HEK293 (cell line): ENCODE results near the gene ASPRV1.

Experiments used
- CTCF ChIA-PET: fragments of 350-600 bp; formaldehyde crosslinking; extraction: SDS; loops from one replicate; lab custom pipeline; 2021; ENCODE audit warnings: antibody characterized with exemption; lab: Yijun Ruan, JAX
- POLR2A ChIA-PET: fragments of 300-600 bp; formaldehyde crosslinking; extraction: SDS; loops from one replicate; lab custom pipeline; 2020; ENCODE audit warnings: antibody characterized with exemption, inconsistent platforms; lab: Yijun Ruan, JAX
- H3K27ac ChIP-seq: fragments of 200-500 bp; sonication (Bioruptor generic); 2 replicates; pipeline ENCODE4 v1.5.1; 2014; ENCODE audit warnings: low read depth, low read length, control low read depth, inconsistent platforms; ENCODE audit errors: extremely low read depth
- H3K36me3 ChIP-seq, 2 experiments: fragments of 200-500 bp in 1 of 2; sonication (Bioruptor generic) in 1 of 2; 1 replicate in 1 of 2; 2 replicates in 1 of 2; pipeline ENCODE4 v1.5.1; 2014 to 2017; ENCODE audit warnings: inconsistent platforms in 2 of 2, low read length in 2 of 2; ENCODE audit not compliant: control insufficient read depth in 2 of 2, insufficient read depth in 1 of 2
- H3K4me1 ChIP-seq: fragments of 200-500 bp; sonication (Bioruptor generic); 2 replicates; pipeline ENCODE4 v1.5.1; 2014; ENCODE audit warnings: mild to moderate bottlenecking, low read length, inconsistent platforms; ENCODE audit not compliant: control insufficient read depth, insufficient read depth
- H3K4me3 ChIP-seq: 2 replicates; pipeline ENCODE4 v1.5.1; 2011; ENCODE audit warnings: low read depth, mild to moderate bottlenecking, control low read depth, low read length, moderate library complexity
- H3K9me3 ChIP-seq: fragments of 200-500 bp; sonication (Bioruptor generic); 2 replicates; pipeline ENCODE4 v1.5.1; 2014; ENCODE audit warnings: low read depth, low read length, inconsistent platforms; ENCODE audit not compliant: control insufficient read depth, insufficient read depth
- BCL11A ChIP-seq: fragments of 450-650 bp; formaldehyde crosslinking; IDR thresholded peaks from 2 replicates; pipeline ENCODE4 v1.5.1; 2016; ENCODE audit warnings: low read depth, missing biosample characterization, missing genetic modification characterization
- BCL6B ChIP-seq: fragments of 450-650 bp; formaldehyde crosslinking; IDR thresholded peaks from 2 replicates; pipeline ENCODE4 v1.5.1; 2017; ENCODE audit warnings: missing biosample characterization, missing genetic modification characterization
- EGR2 ChIP-seq: fragments of 450-650 bp; formaldehyde crosslinking; IDR thresholded peaks from 2 replicates; pipeline ENCODE4 v1.5.1; 2016; ENCODE audit warnings: low read depth, missing biosample characterization, missing genetic modification characterization
- GLIS2 ChIP-seq: fragments of 450-650 bp; formaldehyde crosslinking; IDR thresholded peaks from 2 replicates; pipeline ENCODE4 v1.5.1; 2016; ENCODE audit warnings: missing biosample characterization, missing genetic modification characterization
- OVOL3 ChIP-seq: fragments of 450-650 bp; formaldehyde crosslinking; IDR thresholded peaks from 2 replicates; pipeline ENCODE4 v1.5.1; 2016; ENCODE audit warnings: missing biosample characterization, missing genetic modification characterization
- TCF7L2 ChIP-seq: IDR thresholded peaks from 2 replicates; pipeline ENCODE4 v1.6.1; 2011; ENCODE audit warnings: low read depth, mild to moderate bottlenecking, inconsistent platforms, low read length, moderate library complexity, borderline replicate concordance
- WT1 ChIP-seq: fragments of 450-650 bp; formaldehyde crosslinking; IDR thresholded peaks from 2 replicates; pipeline ENCODE4 v1.5.1; 2016; ENCODE audit warnings: missing biosample characterization, missing genetic modification characterization
- ZBTB8A ChIP-seq: fragments of 450-650 bp; formaldehyde crosslinking; IDR thresholded peaks from 2 replicates; pipeline ENCODE4 v1.5.1; 2016; ENCODE audit warnings: missing biosample characterization, missing genetic modification characterization
- ZFP69B ChIP-seq: fragments of 450-650 bp; formaldehyde crosslinking; IDR thresholded peaks from 2 replicates; pipeline ENCODE4 v1.5.1; 2016; ENCODE audit warnings: missing biosample characterization, missing genetic modification characterization
- ZNF155 ChIP-seq: fragments of 450-650 bp; formaldehyde crosslinking; IDR thresholded peaks from 2 replicates; pipeline ENCODE4 v1.5.1; 2016; ENCODE audit warnings: missing biosample characterization, missing genetic modification characterization
- ZNF211 ChIP-seq: fragments of 450-650 bp; formaldehyde crosslinking; IDR thresholded peaks from 2 replicates; pipeline ENCODE4 v1.5.1; 2016; ENCODE audit warnings: low read depth, missing biosample characterization, missing genetic modification characterization
- ZNF433 ChIP-seq: fragments of 450-650 bp; formaldehyde crosslinking; IDR thresholded peaks from 2 replicates; pipeline ENCODE4 v1.5.1; 2016; ENCODE audit warnings: missing biosample characterization, missing genetic modification characterization, low read depth
- ZNF529 ChIP-seq: fragments of 450-650 bp; formaldehyde crosslinking; IDR thresholded peaks from 2 replicates; pipeline ENCODE4 v1.5.1; 2017; ENCODE audit warnings: missing genetic modification characterization, missing biosample characterization; ENCODE audit not compliant: insufficient replicate concordance
- ZNF558 ChIP-seq: fragments of 450-650 bp; formaldehyde crosslinking; IDR thresholded peaks from 2 replicates; pipeline ENCODE4 v1.5.1; 2016; ENCODE audit warnings: missing biosample characterization, missing genetic modification characterization
- ZNF585B ChIP-seq: fragments of 450-650 bp; formaldehyde crosslinking; IDR thresholded peaks from 2 replicates; pipeline ENCODE4 v1.5.1; 2016; ENCODE audit warnings: missing biosample characterization, missing genetic modification characterization
- ZNF76 ChIP-seq: fragments of 450-650 bp; formaldehyde crosslinking; IDR thresholded peaks from 2 replicates; pipeline ENCODE4; 2016; ENCODE audit warnings: low read depth, missing biosample characterization, missing genetic modification characterization, borderline replicate concordance
- ZNF768 ChIP-seq: fragments of 450-650 bp; formaldehyde crosslinking; IDR thresholded peaks from 2 replicates; pipeline ENCODE4 v1.5.1; 2018; ENCODE audit warnings: missing biosample characterization, mild to moderate bottlenecking, missing genetic modification characterization
- TF ChIP-seq, protein P1 (sequence below): fragments of 450-650 bp; formaldehyde crosslinking; conservative IDR thresholded peaks from 2 replicates; pipeline ENCODE4 v1.5.1; 2016; ENCODE audit warnings: low read depth, missing biosample characterization, missing genetic modification characterization
- TF ChIP-seq, protein P2 (sequence below): fragments of 450-650 bp; formaldehyde crosslinking; IDR thresholded peaks from 2 replicates; pipeline ENCODE4 v1.5.1; 2016; ENCODE audit warnings: missing biosample characterization, missing genetic modification characterization

Gene ASPRV1

GRCh38 chr2:69947325-69947931 lies 14.0 kb downstream of the ASPRV1 start (continued):
- no peak for TF ChIP-seq ZNF155 (tag by site-specific recombination)
- no peak for TF ChIP-seq ZNF76 (tag by site-specific recombination)
- TF ChIP-seq, all 188 proteins: peak for 0

DNA sequence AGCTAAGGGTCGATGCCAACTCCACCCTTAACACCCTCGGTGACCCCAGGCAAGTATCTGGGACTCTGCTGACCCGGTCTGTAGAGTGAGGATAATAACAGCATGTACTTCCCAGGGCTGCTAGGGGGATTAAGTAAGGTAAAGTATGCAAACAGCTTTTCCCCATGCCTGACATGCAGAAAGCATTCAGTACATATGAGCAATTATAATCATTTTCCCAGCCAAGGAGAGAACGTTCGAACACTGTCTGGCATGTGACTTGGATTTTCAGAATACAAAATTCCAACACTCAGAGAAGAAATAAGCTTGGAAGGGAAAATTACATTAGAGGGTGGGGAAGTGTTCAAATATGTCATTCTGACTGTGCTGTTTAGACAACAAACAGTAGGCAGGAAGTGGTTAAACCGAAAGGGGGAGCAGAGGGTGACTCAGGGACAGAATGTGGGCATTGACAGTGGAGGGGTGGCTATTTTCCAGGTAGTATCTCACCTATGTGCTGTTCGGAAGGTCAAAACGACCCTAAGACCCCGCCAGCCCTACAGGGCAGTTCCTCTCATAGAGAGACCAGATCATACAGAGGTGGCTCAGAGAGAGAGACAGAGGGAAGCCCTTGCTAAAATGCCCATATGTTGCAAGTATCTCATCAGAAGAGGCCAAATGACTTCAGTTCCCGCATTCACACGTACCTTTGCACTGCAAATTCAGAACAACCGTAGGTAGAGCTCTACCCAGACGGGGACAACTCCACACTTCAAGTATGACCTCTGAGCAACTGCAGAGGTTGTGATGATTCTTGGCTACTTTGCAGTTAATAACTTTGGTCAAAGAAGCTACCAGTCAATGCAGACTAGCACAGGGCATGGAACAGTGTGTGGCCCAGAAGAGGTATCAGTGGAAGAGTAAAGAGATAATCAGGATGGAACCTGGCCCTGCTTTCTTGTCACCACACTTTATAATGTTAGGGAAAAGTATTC lies 14.8 kb downstream of the ASPRV1 start:
- TF ChIP-seq ZBTB8A (tag by site-specific recombination), result no peak
- TF ChIP-seq ZNF211 (tag by site-specific recombination), result no peak
- no peak for TF ChIP-seq GLIS2
- no peak for TF ChIP-seq ZNF558 (tag by site-specific recombination)
- TF ChIP-seq ZNF585B (tag by site-specific recombination), result peak; percentile 44
- TF ChIP-seq BCL11A (tag by site-specific recombination), result no peak
- TF ChIP-seq, all 188 proteins: peak for 1
- no peak overlapping the region for H3K4me3 ChIP-seq
- POLR2A ChIA-PET, result no interaction called here
- no peaks in the 10 kb centered on the region for H3K4me1 ChIP-seq
- peaks cover 0 to 9% of the 10 kb centered on the region in 2 experiments; a peak in 1 of 3 replicates for H3K36me3 ChIP-seq
- H3K27ac ChIP-seq, result no peak overlapping the region
- CTCF ChIA-PET, result interaction anchor here (0.6 kb wide), 1 partner anchor 514 kb away, joined by 7 read pairs; no protein-coding TSS in a partner anchor
- H3K9me3 ChIP-seq, result no peaks in the 10 kb centered on the region

DNA sequence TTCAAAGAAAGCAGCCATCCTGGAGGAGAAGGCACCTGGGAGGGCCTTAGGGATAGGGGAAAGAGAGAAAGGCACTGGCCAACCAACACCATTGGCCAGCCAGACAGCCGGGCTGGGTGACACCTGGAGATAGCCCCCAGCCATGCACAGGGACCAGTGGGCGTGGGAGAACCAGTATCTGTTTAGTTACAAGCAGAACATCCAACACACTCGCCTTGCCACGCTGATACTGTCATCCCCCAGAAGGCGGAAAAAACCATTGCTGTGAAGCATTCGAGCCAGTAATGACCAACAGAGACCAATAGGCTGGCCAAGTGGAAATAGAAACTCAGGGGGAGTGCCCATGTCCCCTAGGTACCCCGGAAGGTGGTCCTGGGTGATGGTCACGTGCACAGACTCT lies 15.5 kb downstream of the ASPRV1 start:
- Histone ChIP-seq H3K27ac (no peak overlapping the region), H3K4me3 (no peak overlapping the region), H3K36me3 (peaks cover 0 to 9% of the 10 kb centered on the region in 2 experiments; a peak in 1 of 3 replicates), H3K9me3 (no peaks in the 10 kb centered on the region), H3K4me1 (no peaks in the 10 kb centered on the region)
- ChIA-PET CTCF (no interaction called here), POLR2A (no interaction called here)
- TF ChIP-seq TCF7L2, result no peak
- TF ChIP-seq ZFP69B (tag by site-specific recombination), result no peak
- TF ChIP-seq ZNF155 (tag by site-specific recombination), result no peak
- no peak for TF ChIP-seq BCL6B
- TF ChIP-seq WT1 (tag by site-specific recombination), result no peak
- no peak for TF ChIP-seq ZNF433 (tag by site-specific recombination)
- no peak for TF ChIP-seq EGR2
- TF ChIP-seq, protein P1, sequence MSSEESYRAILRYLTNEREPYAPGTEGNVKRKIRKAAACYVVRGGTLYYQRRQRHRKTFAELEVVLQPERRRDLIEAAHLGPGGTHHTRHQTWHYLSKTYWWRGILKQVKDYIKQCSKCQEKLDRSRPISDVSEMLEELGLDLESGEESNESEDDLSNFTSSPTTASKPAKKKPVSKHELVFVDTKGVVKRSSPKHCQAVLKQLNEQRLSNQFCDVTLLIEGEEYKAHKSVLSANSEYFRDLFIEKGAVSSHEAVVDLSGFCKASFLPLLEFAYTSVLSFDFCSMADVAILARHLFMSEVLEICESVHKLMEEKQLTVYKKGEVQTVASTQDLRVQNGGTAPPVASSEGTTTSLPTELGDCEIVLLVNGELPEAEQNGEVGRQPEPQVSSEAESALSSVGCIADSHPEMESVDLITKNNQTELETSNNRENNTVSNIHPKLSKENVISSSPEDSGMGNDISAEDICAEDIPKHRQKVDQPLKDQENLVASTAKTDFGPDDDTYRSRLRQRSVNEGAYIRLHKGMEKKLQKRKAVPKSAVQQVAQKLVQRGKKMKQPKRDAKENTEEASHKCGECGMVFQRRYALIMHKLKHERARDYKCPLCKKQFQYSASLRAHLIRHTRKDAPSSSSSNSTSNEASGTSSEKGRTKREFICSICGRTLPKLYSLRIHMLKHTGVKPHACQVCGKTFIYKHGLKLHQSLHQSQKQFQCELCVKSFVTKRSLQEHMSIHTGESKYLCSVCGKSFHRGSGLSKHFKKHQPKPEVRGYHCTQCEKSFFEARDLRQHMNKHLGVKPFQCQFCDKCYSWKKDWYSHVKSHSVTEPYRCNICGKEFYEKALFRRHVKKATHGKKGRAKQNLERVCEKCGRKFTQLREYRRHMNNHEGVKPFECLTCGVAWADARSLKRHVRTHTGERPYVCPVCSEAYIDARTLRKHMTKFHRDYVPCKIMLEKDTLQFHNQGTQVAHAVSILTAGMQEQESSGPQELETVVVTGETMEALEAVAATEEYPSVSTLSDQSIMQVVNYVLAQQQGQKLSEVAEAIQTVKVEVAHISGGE (tag by site-specific recombination), result no peak
- no peak for TF ChIP-seq ZNF768 (tag by site-specific recombination)
- TF ChIP-seq, protein P2, sequence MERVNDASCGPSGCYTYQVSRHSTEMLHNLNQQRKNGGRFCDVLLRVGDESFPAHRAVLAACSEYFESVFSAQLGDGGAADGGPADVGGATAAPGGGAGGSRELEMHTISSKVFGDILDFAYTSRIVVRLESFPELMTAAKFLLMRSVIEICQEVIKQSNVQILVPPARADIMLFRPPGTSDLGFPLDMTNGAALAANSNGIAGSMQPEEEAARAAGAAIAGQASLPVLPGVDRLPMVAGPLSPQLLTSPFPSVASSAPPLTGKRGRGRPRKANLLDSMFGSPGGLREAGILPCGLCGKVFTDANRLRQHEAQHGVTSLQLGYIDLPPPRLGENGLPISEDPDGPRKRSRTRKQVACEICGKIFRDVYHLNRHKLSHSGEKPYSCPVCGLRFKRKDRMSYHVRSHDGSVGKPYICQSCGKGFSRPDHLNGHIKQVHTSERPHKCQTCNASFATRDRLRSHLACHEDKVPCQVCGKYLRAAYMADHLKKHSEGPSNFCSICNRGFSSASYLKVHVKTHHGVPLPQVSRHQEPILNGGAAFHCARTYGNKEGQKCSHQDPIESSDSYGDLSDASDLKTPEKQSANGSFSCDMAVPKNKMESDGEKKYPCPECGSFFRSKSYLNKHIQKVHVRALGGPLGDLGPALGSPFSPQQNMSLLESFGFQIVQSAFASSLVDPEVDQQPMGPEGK, result no peak
- TF ChIP-seq ZNF529 (tag by site-specific recombination), result no peak
- TF ChIP-seq OVOL3, result no peak
